GM12864 (cell line): ENCODE data around the gene KMT2E.

Experiments used
- DNase-seq: peaks from one replicate; pipeline ENCODE4 v3.0.0-alpha.2; 2011; ENCODE audit warnings: low read depth
- H3K4me3 ChIP-seq: 2 replicates; pipeline ENCODE4 v1.5.1; 2011; ENCODE audit warnings: mild to moderate bottlenecking, low read depth, low read length, control low read depth
- TF ChIP-seq, protein P1 (sequence below): IDR thresholded peaks from 2 replicates; pipeline ENCODE4 v1.5.1; 2011; ENCODE audit warnings: low read depth, mild to moderate bottlenecking, moderate library complexity, low read length, control low read depth, inconsistent platforms; ENCODE audit errors: missing control alignments

Gene KMT2E

DNA sequence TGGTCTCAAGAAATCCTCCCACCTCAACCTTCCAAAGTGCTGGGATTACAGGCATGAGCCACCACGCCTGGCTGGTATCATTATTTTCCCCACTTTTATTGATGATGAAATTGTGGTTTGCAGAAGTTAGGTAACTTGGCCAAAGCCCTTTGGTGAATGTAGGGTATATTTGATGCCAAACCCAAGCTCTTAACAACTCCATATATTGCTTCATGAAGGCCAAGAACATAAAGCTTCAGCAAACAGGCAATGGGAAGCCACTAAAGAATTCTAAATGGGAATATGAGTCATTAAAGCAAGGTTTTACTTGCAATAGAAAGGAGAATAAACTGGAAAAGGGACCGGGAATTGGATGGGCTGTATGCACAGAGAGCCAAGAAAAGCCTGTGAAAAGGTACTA, 142.7 kb downstream of the KMT2E start:
- no peak overlapping the region for H3K4me3 ChIP-seq
- no peak for DNase-seq
- TF ChIP-seq, protein P1, sequence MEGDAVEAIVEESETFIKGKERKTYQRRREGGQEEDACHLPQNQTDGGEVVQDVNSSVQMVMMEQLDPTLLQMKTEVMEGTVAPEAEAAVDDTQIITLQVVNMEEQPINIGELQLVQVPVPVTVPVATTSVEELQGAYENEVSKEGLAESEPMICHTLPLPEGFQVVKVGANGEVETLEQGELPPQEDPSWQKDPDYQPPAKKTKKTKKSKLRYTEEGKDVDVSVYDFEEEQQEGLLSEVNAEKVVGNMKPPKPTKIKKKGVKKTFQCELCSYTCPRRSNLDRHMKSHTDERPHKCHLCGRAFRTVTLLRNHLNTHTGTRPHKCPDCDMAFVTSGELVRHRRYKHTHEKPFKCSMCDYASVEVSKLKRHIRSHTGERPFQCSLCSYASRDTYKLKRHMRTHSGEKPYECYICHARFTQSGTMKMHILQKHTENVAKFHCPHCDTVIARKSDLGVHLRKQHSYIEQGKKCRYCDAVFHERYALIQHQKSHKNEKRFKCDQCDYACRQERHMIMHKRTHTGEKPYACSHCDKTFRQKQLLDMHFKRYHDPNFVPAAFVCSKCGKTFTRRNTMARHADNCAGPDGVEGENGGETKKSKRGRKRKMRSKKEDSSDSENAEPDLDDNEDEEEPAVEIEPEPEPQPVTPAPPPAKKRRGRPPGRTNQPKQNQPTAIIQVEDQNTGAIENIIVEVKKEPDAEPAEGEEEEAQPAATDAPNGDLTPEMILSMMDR: no peak

- TF ChIP-seq, protein P1: no peak
- DNase-seq: no peak
- no peak overlapping the region for H3K4me3 ChIP-seq
Measured at GRCh38 chr7:105157278-105157677, 143.3 kb downstream of the KMT2E start.

DNA sequence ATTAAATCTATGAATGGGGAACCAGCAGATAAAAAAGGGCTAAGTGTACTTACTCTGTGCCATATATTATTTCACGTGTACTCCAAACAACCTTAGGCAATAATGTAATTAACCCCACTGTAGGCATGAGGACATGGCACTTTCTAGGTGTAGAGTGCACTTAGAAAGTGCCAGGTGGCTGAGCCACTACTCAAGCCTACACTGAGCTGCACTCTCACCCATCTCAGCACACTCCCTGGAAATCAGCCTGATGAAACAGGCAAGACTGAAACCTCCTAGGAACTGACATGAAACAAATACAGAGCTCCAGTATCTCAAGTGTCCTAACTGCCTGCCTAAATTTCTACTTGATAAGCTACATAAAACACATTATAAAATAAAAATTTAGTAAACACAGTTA, 147.4 kb downstream of the KMT2E start:
- no peak for DNase-seq
- TF ChIP-seq, protein P1: no peak

More for the DNA sequence above, 147.4 kb downstream of the KMT2E start:
- H3K4me3 ChIP-seq: no peak overlapping the region
